ENCODE measurements around the gene KLHL30. TPM values are rescaled to one million over a fixed set of nuclear protein-coding genes. Genes with fewer than 3 reads are reported as not detected.

Gene KLHL30
- total RNA-seq, 4 donors from 2014 or later, result 0.65 to 1.9 (median 0.78) TPM

GRCh38 chr2:238140040-238140439 lies 1.6 kb downstream of the KLHL30 start:
- no peak for TF ChIP-seq CTCF (IDR thresholded peaks at IDR 0.05; ENCODE audit: low read depth)

GRCh38 chr2:238140721-238141540 lies 2.5 kb downstream of the KLHL30 start:
- no peak for TF ChIP-seq CTCF (IDR thresholded peaks at IDR 0.05; ENCODE audit: low read depth)

GRCh38 chr2:238141541-238142318 lies 3.3 kb downstream of the KLHL30 start:
- no peak for TF ChIP-seq CTCF (IDR thresholded peaks at IDR 0.05; ENCODE audit: low read depth)

- TF ChIP-seq CTCF (IDR thresholded peaks at IDR 0.05; ENCODE audit: low read depth), result no peak
Measured at GRCh38 chr2:238142382-238143205, 4.1 kb downstream of the KLHL30 start.

GRCh38 chr2:238143239-238143951 lies 4.9 kb downstream of the KLHL30 start:
- no peak for TF ChIP-seq CTCF (IDR thresholded peaks at IDR 0.05; ENCODE audit: low read depth)

GRCh38 chr2:238144262-238144661 lies 5.8 kb downstream of the KLHL30 start:
- no peak for TF ChIP-seq CTCF (IDR thresholded peaks at IDR 0.05; ENCODE audit: low read depth)
